Gastroesophageal sphincter (tissue), 3 donors: ENCODE data around the gene CNOT6L.

ENCODE experiments used
- POLR2AphosphoS5 ChIP-seq: sonication (generic); formaldehyde crosslinking; IDR thresholded peaks from one replicate; pipeline ENCODE4 v1.6.1; 2017; ENCODE audit warnings: antibody characterized with exemption
- TF ChIP-seq, protein P1 (sequence below), 4 experiments: fragments of 200-600 bp in 2 of 4; fragments of 450-650 bp in 2 of 4; sonication (generic) in 1 of 4; IDR thresholded peaks; one replicate each; pipeline ENCODE4 v1.5.1; 2017 to 2019; ENCODE audit warnings: antibody characterized with exemption in 4 of 4, mild to moderate bottlenecking in 2 of 4, moderate library complexity in 2 of 4

GRCh38 chr4:77787969-77788368, 31.2 kb downstream of the CNOT6L start:
- TF ChIP-seq, protein P1, sequence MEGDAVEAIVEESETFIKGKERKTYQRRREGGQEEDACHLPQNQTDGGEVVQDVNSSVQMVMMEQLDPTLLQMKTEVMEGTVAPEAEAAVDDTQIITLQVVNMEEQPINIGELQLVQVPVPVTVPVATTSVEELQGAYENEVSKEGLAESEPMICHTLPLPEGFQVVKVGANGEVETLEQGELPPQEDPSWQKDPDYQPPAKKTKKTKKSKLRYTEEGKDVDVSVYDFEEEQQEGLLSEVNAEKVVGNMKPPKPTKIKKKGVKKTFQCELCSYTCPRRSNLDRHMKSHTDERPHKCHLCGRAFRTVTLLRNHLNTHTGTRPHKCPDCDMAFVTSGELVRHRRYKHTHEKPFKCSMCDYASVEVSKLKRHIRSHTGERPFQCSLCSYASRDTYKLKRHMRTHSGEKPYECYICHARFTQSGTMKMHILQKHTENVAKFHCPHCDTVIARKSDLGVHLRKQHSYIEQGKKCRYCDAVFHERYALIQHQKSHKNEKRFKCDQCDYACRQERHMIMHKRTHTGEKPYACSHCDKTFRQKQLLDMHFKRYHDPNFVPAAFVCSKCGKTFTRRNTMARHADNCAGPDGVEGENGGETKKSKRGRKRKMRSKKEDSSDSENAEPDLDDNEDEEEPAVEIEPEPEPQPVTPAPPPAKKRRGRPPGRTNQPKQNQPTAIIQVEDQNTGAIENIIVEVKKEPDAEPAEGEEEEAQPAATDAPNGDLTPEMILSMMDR (IDR thresholded peaks at IDR 0.05): no peak
- TF ChIP-seq POLR2AphosphoS5: no peak
